H1 (cell line): ENCODE data around the gene NAV3. TPM values are rescaled to one million over a fixed set of nuclear protein-coding genes. Genes with fewer than 3 reads are reported as not detected.

Experiments used
- CTCF ChIA-PET: fragments of 300-600 bp; sonication (Branson Sonifier 250); formaldehyde crosslinking; loops from one replicate; lab custom pipeline; 2021; ENCODE audit not compliant: partially characterized antibody; lab: Charles Lee
- POLR2A ChIA-PET: fragments of 300-600 bp; sonication (Branson Sonifier 250); formaldehyde crosslinking; loops from one replicate; lab custom pipeline; 2021; ENCODE audit warnings: inconsistent platforms; ENCODE audit not compliant: partially characterized antibody; lab: Charles Lee
- DNase-seq, 2 experiments: peaks; one replicate each; pipeline versions ENCODE4 v3.0.0 to v3.0.0-alpha.2; 2010 to 2022; ENCODE audit warnings: low spot score in 2 of 2, low read depth in 1 of 2, mixed read lengths in 1 of 2
- FAIRE-seq: peaks from 2 replicates; lab custom pipeline; 2011; peaks lifted over from hg19 to GRCh38; lab: Jason Lieb, UNC
- H2AFZ ChIP-seq: 2 replicates; pipeline ENCODE4 v1.8.1; 2012; ENCODE audit warnings: low read length, inconsistent platforms
- H2AK5ac ChIP-seq: 2 replicates; pipeline ENCODE4 v1.6.1; 2013; ENCODE audit warnings: low read depth, low read length
- H2BK120ac ChIP-seq: replicated peaks from 2 replicates; pipeline ENCODE3; 2013; ENCODE audit warnings: low read depth, low read length, inconsistent platforms
- H2BK12ac ChIP-seq: 2 replicates; pipeline ENCODE4 v1.6.1; 2013; ENCODE audit warnings: low read depth, low read length
- H2BK15ac ChIP-seq: 2 replicates; pipeline ENCODE4 v1.6.1; 2013; ENCODE audit warnings: low read length
- H2BK20ac ChIP-seq: 2 replicates; pipeline ENCODE4 v1.6.1; 2013; ENCODE audit warnings: low read length
- H2BK5ac ChIP-seq: 2 replicates; pipeline ENCODE4 v1.6.1; 2013; ENCODE audit warnings: low read depth, low read length
- H3K14ac ChIP-seq: 2 replicates; pipeline ENCODE4 v1.6.1; 2013; ENCODE audit warnings: inconsistent platforms; ENCODE audit not compliant: insufficient read length
- H3K18ac ChIP-seq: 2 replicates; pipeline ENCODE4 v1.6.1; 2013; ENCODE audit warnings: low read length; ENCODE audit errors: extremely low read depth
- H3K23ac ChIP-seq: 2 replicates; pipeline ENCODE4 v1.6.1; 2013; ENCODE audit warnings: inconsistent platforms; ENCODE audit not compliant: insufficient read length
- H3K23me2 ChIP-seq: 2 replicates; pipeline ENCODE4 v1.6.1; 2013; ENCODE audit warnings: low read depth, low read length
- H3K27ac ChIP-seq: 2 replicates; pipeline ENCODE4 v1.6.1; 2011; ENCODE audit warnings: low read depth, low read length, inconsistent platforms
- H3K27me3 ChIP-seq, 4 experiments: replicated peaks in 1 of 4; 1 replicate in 1 of 4; 2 replicates in 3 of 4; pipeline versions ENCODE4 v1.6.1 to v1.8.1; 2011 to 2013; ENCODE audit warnings: low read length in 3 of 4, mild to moderate bottlenecking in 3 of 4, inconsistent platforms in 2 of 4, mixed read lengths in 2 of 4, moderate library complexity in 1 of 4; ENCODE audit not compliant: control insufficient read depth in 3 of 4, insufficient read depth in 3 of 4; ENCODE audit errors: extremely low read depth in 1 of 4
- H3K36me3 ChIP-seq, 4 experiments: 2 replicates each; pipeline versions ENCODE4 v1.6.1 to v1.8.1; 2011 to 2013; ENCODE audit warnings: mild to moderate bottlenecking in 4 of 4, low read length in 3 of 4, moderate library complexity in 2 of 4, control low read depth in 1 of 4, inconsistent platforms in 1 of 4; ENCODE audit not compliant: insufficient read depth in 4 of 4, control insufficient read depth in 2 of 4
- H3K4ac ChIP-seq: replicated peaks from 2 replicates; pipeline ENCODE3; 2013; ENCODE audit warnings: low read length, low read depth, mixed read lengths, inconsistent platforms; ENCODE audit not compliant: insufficient read length
- H3K4me1 ChIP-seq, 4 experiments: replicated peaks in 1 of 4; 1 replicate in 1 of 4; 2 replicates in 3 of 4; pipeline versions ENCODE4 v1.6.1 to v1.8.1; 2011 to 2013; ENCODE audit warnings: low read length in 3 of 4, inconsistent platforms in 2 of 4, mixed read lengths in 1 of 4; ENCODE audit not compliant: insufficient read depth in 4 of 4, control insufficient read depth in 3 of 4
- H3K4me2 ChIP-seq, 2 experiments: 2 replicates each; pipeline versions ENCODE4 v1.6.1 to v1.8.1; 2011 to 2013; ENCODE audit warnings: low read depth in 2 of 2, low read length in 2 of 2, control low read depth in 1 of 2, inconsistent platforms in 1 of 2, mild to moderate bottlenecking in 1 of 2; ENCODE audit not compliant: insufficient read depth in 1 of 2
- H3K4me3 ChIP-seq, 4 experiments: fragments of 200-600, 300-600 bp in 1 of 4; sonication (generic), shearing (Covaris generic), sonication (Bioruptor Twin) in 1 of 4; 2 replicates each; pipeline versions ENCODE4 v1.5.1 to v1.8.1; 2011 to 2016; ENCODE audit warnings: low read length in 4 of 4, low read depth in 3 of 4, control low read depth in 2 of 4, inconsistent platforms in 2 of 4, mild to moderate bottlenecking in 2 of 4, mixed read lengths in 1 of 4, moderate library complexity in 1 of 4; ENCODE audit not compliant: insufficient read depth in 2 of 4; ENCODE audit errors: extremely low read depth in 1 of 4
- H3K56ac ChIP-seq: replicated peaks from 2 replicates; pipeline ENCODE3; 2013; ENCODE audit warnings: low read depth, mild to moderate bottlenecking, mixed read lengths, low read length, inconsistent platforms; ENCODE audit not compliant: insufficient read length
- H3K79me1 ChIP-seq: 2 replicates; pipeline ENCODE4 v1.6.1; 2013; ENCODE audit warnings: low read depth, low read length, control low read depth
- H3K79me2 ChIP-seq, 2 experiments: 2 replicates each; pipeline versions ENCODE4 v1.6.1 to v1.8.1; 2012 to 2013; ENCODE audit warnings: low read length in 2 of 2, mild to moderate bottlenecking in 2 of 2, inconsistent platforms in 1 of 2; ENCODE audit not compliant: insufficient read depth in 2 of 2, control insufficient read depth in 1 of 2
- H3K9ac ChIP-seq, 4 experiments: replicated peaks in 1 of 4; 1 replicate in 1 of 4; 2 replicates in 3 of 4; pipeline versions ENCODE4 v1.6.1 to v1.8.1; 2011 to 2013; ENCODE audit warnings: low read depth in 3 of 4, low read length in 3 of 4, control low read depth in 2 of 4, mild to moderate bottlenecking in 2 of 4, moderate library complexity in 2 of 4, inconsistent platforms in 1 of 4; ENCODE audit errors: extremely low read depth in 1 of 4
- H3K9me3 ChIP-seq, 2 experiments: 2 replicates each; pipeline versions ENCODE4 v1.6.1 to v1.8.1; 2012 to 2013; ENCODE audit warnings: mild to moderate bottlenecking in 2 of 2, moderate library complexity in 2 of 2, control low read depth in 1 of 2, inconsistent platforms in 1 of 2, low read depth in 1 of 2, low read length in 1 of 2, mixed read lengths in 1 of 2; ENCODE audit not compliant: insufficient read depth in 2 of 2
- H4K20me1 ChIP-seq, 2 experiments: replicated peaks in 1 of 2; 2 replicates each; pipeline versions ENCODE3 to v1.8.1; 2011 to 2013; ENCODE audit warnings: inconsistent platforms in 2 of 2, low read length in 2 of 2, mild to moderate bottlenecking in 1 of 2; ENCODE audit not compliant: insufficient read depth in 2 of 2, control insufficient read depth in 1 of 2
- H4K5ac ChIP-seq: 2 replicates; pipeline ENCODE4 v1.6.1; 2013; ENCODE audit warnings: low read length, low read depth, mixed read lengths, inconsistent platforms; ENCODE audit not compliant: insufficient read length
- H4K8ac ChIP-seq: 2 replicates; pipeline ENCODE4 v1.8.0; 2013; ENCODE audit warnings: mild to moderate bottlenecking, moderate library complexity, low read length, inconsistent platforms; ENCODE audit not compliant: insufficient read depth; ENCODE audit errors: extremely low read depth
- H4K91ac ChIP-seq: replicated peaks from 2 replicates; pipeline ENCODE3; 2013; ENCODE audit warnings: low read length, mixed read lengths, inconsistent platforms; ENCODE audit not compliant: insufficient read length
- RFX5 ChIP-seq: IDR thresholded peaks from 2 replicates; pipeline ENCODE4 v1.6.1; 2011; ENCODE audit warnings: low read depth, low read length, improper control_type of control experiment, borderline replicate concordance
- SIRT6 ChIP-seq: IDR thresholded peaks from one replicate; pipeline ENCODE4 v1.7.1; 2012; ENCODE audit warnings: low read length, inconsistent platforms
- TBP ChIP-seq: IDR thresholded peaks from 2 replicates; pipeline ENCODE4 v1.6.1; 2011; ENCODE audit warnings: low read depth, low read length, improper control_type of control experiment
- WGBS, 2 experiments: shearing (Covaris generic) in 1 of 2; methylation state at CpG; one replicate each; pipeline versions ENCODE4 v1.1.6 to v1.1.7; 2013 to 2015; ENCODE audit warnings: low lambda C conversion rate in 2 of 2, mixed read lengths in 2 of 2, inconsistent platforms in 1 of 2, low coverage in 1 of 2, missing lambda C conversion rate in 1 of 2; ENCODE audit not compliant: insufficient replicate concordance in 2 of 2, insufficient coverage in 1 of 2, insufficient read length in 1 of 2; ENCODE audit errors: extremely low coverage in 1 of 2, missing lambda C conversion rate in 1 of 2; 5-methylcytosine and 5-hydroxymethylcytosine counted together
- polyA plus RNA-seq, 7 experiments: library from polyadenylated mRNA; depleted of rRNA in 3 of 7; stranded (reverse) in 5 of 7; unstranded in 2 of 7; fragments of >200 nt in 5 of 7; fragments of 200-250 nt in 2 of 7; gene quantifications; 1 replicate in 5 of 7; 2 replicates in 1 of 7; 4 replicates in 1 of 7; pipeline versions ENCODE4 v1.2.1 to v1.2.3, GENCODE V29; 2011 to 2013; ENCODE audit warnings: missing spikeins in 2 of 7, mixed read lengths in 2 of 7
- total RNA-seq: library from RNA; stranded (reverse); fragmentation: NEBNext Ultra II Directional; extraction: Animal tissue kit (Norgen Biotek cat#: 25700); gene quantifications from 2 replicates; pipeline ENCODE4 v1.2.1, GENCODE V29; 2021

NAV3 gene
- total and polyA plus RNA-seq, 2 of the 8 experiments (the other 6 are each of a cell fraction or from before 2014, with no cell fraction given): 0.47 to 5.0 TPM

GRCh38 chr12:78095623-78096022, 264.9 kb downstream of the NAV3 start:
- Histone ChIP-seq H3K14ac (no peak overlapping the region), H2BK12ac (no peak overlapping the region), H3K23ac (no peak overlapping the region), H3K79me1 (no peaks in the 10 kb centered on the region), H3K18ac (no peak overlapping the region), H3K9ac (no peak overlapping the region), H2AK5ac (no peak overlapping the region), H3K27ac (no peak overlapping the region), H3K4me2 (no peak overlapping the region), H3K79me2 (no peaks in the 10 kb centered on the region), H3K23me2 (no peaks in the 10 kb centered on the region), H3K4ac (no peak overlapping the region), H3K9me3 (no peaks in the 10 kb centered on the region), H3K56ac (no peak overlapping the region), H2BK120ac (no peak overlapping the region), H4K91ac (no peak overlapping the region), H2AFZ (no peak overlapping the region), H3K4me3 (no peak overlapping the region), H3K36me3 (no peaks in the 10 kb centered on the region), H2BK15ac (no peak overlapping the region), H3K27me3 (peaks cover 0 to 1% (median 0%) of the 10 kb centered on the region in 4 experiments; a peak in 1 of 7 replicates), H2BK20ac (no peak overlapping the region), H3K4me1 (no peaks in the 10 kb centered on the region), H4K20me1 (no peaks in the 10 kb centered on the region), H4K8ac (no peak overlapping the region), H2BK5ac (no peak overlapping the region), H4K5ac (no peak overlapping the region)
- CTCF ChIA-PET: interaction anchor here (0.5 kb wide), 1 partner anchor 221 kb away, joined by 3 read pairs; no protein-coding TSS in a partner anchor
- POLR2A ChIA-PET: no interaction called here
- no peak for TF ChIP-seq SIRT6
- no peak for TF ChIP-seq TBP
- no peak for TF ChIP-seq RFX5
- no peak for FAIRE-seq
- WGBS, 2 experiments: 77% methylated on average over 1 of the region's 1 CpG; no CpG with 5 or more reads in 1 of the 2 experiments
- no peak for DNase-seq
